ENCODE results near the gene CRTAP.
"Not testable (repeated sequence)": the region's sequence is repeated elsewhere in the genome, so short reads cannot be mapped to it uniquely, and the experiment has no call there.

Gene CRTAP

GRCh38 chr3:33181641-33182040 is 67.8 kb downstream of the CRTAP start:
- DNase-seq, result not testable (repeated sequence)

GRCh38 chr3:33184863-33185262 is 71.0 kb downstream of the CRTAP start:
- no peak for DNase-seq

- DNase-seq, result no peak
These were observed 72.9 kb downstream of the CRTAP start for GRCh38 chr3:33186524-33187367.

- no peak for DNase-seq
These were observed 73.5 kb downstream of the CRTAP start for GRCh38 chr3:33187368-33187634.

- peak; percentile 21 for DNase-seq
These were observed 80.5 kb downstream of the CRTAP start for GRCh38 chr3:33194303-33194702.

GRCh38 chr3:33196538-33196937 is 82.7 kb downstream of the CRTAP start:
- DNase-seq, result no peak

Data from OCI-M1 (cell line).